ENCODE data around the gene TBC1D8B. TPM values are rescaled to one million over a fixed set of nuclear protein-coding genes. Genes with fewer than 3 reads are reported as not detected.
A peak's percentile ranks its signal among the peaks of the same experiment; 100 is the strongest.

Gene TBC1D8B
- total and polyA plus RNA-seq, 2 of the 13 experiments (the other 11 are each of a cell fraction or from before 2014, with no cell fraction given): 6.2 to 7.2 TPM

GRCh38 chrX:106802388-106803275, at the start of gene TBC1D8B (continued):
- TF ChIP-seq ZNF687 (CRISPR knock-in tag; IDR thresholded peaks at IDR 0.05) (peak; percentile 69), MXD4 (CRISPR knock-in tag; IDR thresholded peaks at IDR 0.05) (no peak), DZIP1 (CRISPR knock-in tag; IDR thresholded peaks at IDR 0.05) (no peak), ZFP37 (CRISPR knock-in tag; IDR thresholded peaks at IDR 0.05; ENCODE audit: borderline replicate concordance) (no peak), CCAR2 (optimal IDR thresholded peaks at IDR 0.05; ENCODE audit: low read depth, low read length) (no peak), KDM3A (CRISPR knock-in tag; IDR thresholded peaks at IDR 0.05; ENCODE audit: low read depth) (no peak), HNRNPH1 (optimal IDR thresholded peaks at IDR 0.05; ENCODE audit: low read depth, low read length) (peak; percentile 61), ZNF704 (CRISPR knock-in tag; IDR thresholded peaks at IDR 0.05; ENCODE audit: borderline replicate concordance) (no peak), KAT2B (IDR thresholded peaks at IDR 0.05; ENCODE audit: borderline replicate concordance, low read depth, low read length) (no peak), DPF2 (CRISPR knock-in tag; IDR thresholded peaks at IDR 0.05; ENCODE audit: borderline replicate concordance, low read depth) (no peak), GATAD1 (CRISPR knock-in tag; IDR thresholded peaks at IDR 0.05) (0 out of 2 replicates have a peak, but pooled peaks have one; percentile 45), KLF6 (CRISPR knock-in tag; IDR thresholded peaks at IDR 0.05) (no peak), NCOA5 (CRISPR knock-in tag; IDR thresholded peaks at IDR 0.05) (no peak), POLR2G (IDR thresholded peaks at IDR 0.05; ENCODE audit: low read depth, low read length) (peak; percentile 72), NCOR1 (IDR thresholded peaks at IDR 0.05; ENCODE audit: borderline replicate concordance, low read length) (peak; percentile 47; the same call in 1 of the 2 replicates)

Measured in HepG2 (cell line).